K562 (cell line): ENCODE measurements around the gene LMOD1. TPM values are rescaled to one million over a fixed set of nuclear protein-coding genes. Genes with fewer than 3 reads are reported as not detected.

ENCODE experiments used
- ATAC-seq: fragments of 200-7000 bp; cut with Tn5 transposase; 3 replicates; pipeline ENCODE4 v1.9.1; 2020; ENCODE audit warnings: moderate library complexity
- BruUV-seq: library from RNA; stranded (reverse); fragments of 400-500 nt; replicated peaks from 2 replicates; lab custom pipeline; 2021; lab: Mats Ljungman, UMichigan
- CTCF ChIA-PET: fragments of 300-600 bp; formaldehyde crosslinking; extraction: SDS; loops from one replicate; lab custom pipeline; 2021; ENCODE audit warnings: low intra/inter-chr PET ratio; lab: Yijun Ruan, JAX
- POLR2A ChIA-PET: fragments of 300-600, 350-650 bp; sonication (Branson Sonifier 250); formaldehyde crosslinking; extraction: SDS; loops from one replicate; lab custom pipeline; 2021; ENCODE audit warnings: antibody characterized with exemption, inconsistent platforms; lab: Yijun Ruan, JAX
- DNase-seq, 4 experiments: peaks; one replicate each; pipeline versions ENCODE4 v3.0.0 to v3.0.0-alpha.2; 2011 to 2018; ENCODE audit warnings: low spot score in 3 of 4, mixed read lengths in 3 of 4; ENCODE audit errors: extremely low read depth in 1 of 4
- FAIRE-seq: peaks from 2 replicates; lab custom pipeline; 2011; peaks lifted over from hg19 to GRCh38; lab: Jason Lieb, UNC
- H2AFZ ChIP-seq: 2 replicates; pipeline ENCODE4 v1.6.0; 2011; ENCODE audit warnings: low read depth, low read length, control low read depth, inconsistent platforms
- H3K27ac ChIP-seq: fragments of 200-600 bp; 3 replicates; pipeline ENCODE4 v1.8.0; 2011; ENCODE audit warnings: low read depth, mild to moderate bottlenecking, control low read depth, inconsistent platforms, low read length, moderate library complexity, mixed read lengths; ENCODE audit errors: extremely low read depth
- H3K27me3 ChIP-seq, 2 experiments: fragments of 300-600 bp in 1 of 2; 2 replicates in 1 of 2; 3 replicates in 1 of 2; pipeline versions ENCODE4 v1.6.0 to v1.8.0; 2011; ENCODE audit warnings: inconsistent platforms in 2 of 2, low read length in 2 of 2, mild to moderate bottlenecking in 1 of 2, mixed read lengths in 1 of 2, moderate library complexity in 1 of 2; ENCODE audit not compliant: control insufficient read depth in 2 of 2, insufficient read depth in 2 of 2
- H3K36me3 ChIP-seq: fragments of 300-600 bp; 3 replicates; pipeline ENCODE4 v1.8.0; 2011; ENCODE audit warnings: mild to moderate bottlenecking, low read length, inconsistent platforms; ENCODE audit not compliant: control insufficient read depth, insufficient read depth
- H3K4me1 ChIP-seq, 2 experiments: fragments of 200-600 bp in 1 of 2; replicated peaks in 1 of 2; 2 replicates in 1 of 2; 3 replicates in 1 of 2; pipeline versions ENCODE4 v1.5.1 to v1.8.0; 2011; ENCODE audit warnings: inconsistent platforms in 2 of 2, low read length in 2 of 2, mild to moderate bottlenecking in 1 of 2, mixed read lengths in 1 of 2, moderate library complexity in 1 of 2; ENCODE audit not compliant: control insufficient read depth in 2 of 2, insufficient read depth in 2 of 2
- H3K4me2 ChIP-seq: 2 replicates; pipeline ENCODE4 v1.6.1; 2011; ENCODE audit warnings: low read length, control low read depth, inconsistent platforms, mixed read lengths; ENCODE audit not compliant: insufficient read depth
- H3K4me3 ChIP-seq: fragments of 200-600 bp; sonication (generic), shearing (Covaris generic); 2 replicates; pipeline ENCODE4 v1.5.1; 2016; ENCODE audit warnings: control low read depth, inconsistent platforms
- H3K79me2 ChIP-seq: fragments of 200-600 bp; 3 replicates; pipeline ENCODE4 v1.8.0; 2011; ENCODE audit warnings: low read length, inconsistent platforms; ENCODE audit not compliant: control insufficient read depth, insufficient read depth
- H3K9ac ChIP-seq, 2 experiments: 2 replicates each; pipeline versions ENCODE4 v1.6.0 to v1.6.1; 2011; ENCODE audit warnings: low read depth in 2 of 2, low read length in 2 of 2, control low read depth in 1 of 2, inconsistent platforms in 1 of 2, mild to moderate bottlenecking in 1 of 2, mixed read lengths in 1 of 2; ENCODE audit not compliant: insufficient read depth in 1 of 2
- H3K9me1 ChIP-seq: one replicate; pipeline ENCODE4 v1.6.0; 2011; ENCODE audit warnings: inconsistent platforms, mild to moderate bottlenecking, low read length, moderate library complexity; ENCODE audit not compliant: control insufficient read depth, insufficient read depth
- H3K9me3 ChIP-seq: replicated peaks from 2 replicates; pipeline ENCODE4 v1.5.1; 2011; ENCODE audit warnings: low read depth, low read length, inconsistent platforms; ENCODE audit not compliant: control insufficient read depth, insufficient read depth
- H4K20me1 ChIP-seq: replicated peaks from 2 replicates; pipeline ENCODE4 v1.6.1; 2011; ENCODE audit warnings: low read length, inconsistent platforms, mixed read lengths; ENCODE audit not compliant: control insufficient read depth, insufficient read depth
- BRD4 ChIP-seq: fragments of 200-600 bp; sonication (generic); IDR thresholded peaks from 2 replicates; pipeline ENCODE4 v1.6.1; 2017; ENCODE audit warnings: inconsistent platforms
- FIP1L1 ChIP-seq: fragments of 200-400 bp; formaldehyde crosslinking; IDR thresholded peaks from 2 replicates; pipeline ENCODE4 v1.6.1; 2018; ENCODE audit warnings: mild to moderate bottlenecking, low read depth, low read length; ENCODE audit not compliant: poor library complexity, severe bottlenecking
- HIVEP1 ChIP-seq: fragments of 250-450 bp; sonication (Bioruptor Pico); IDR thresholded peaks from 2 replicates; pipeline ENCODE4 v1.4.0; 2020; ENCODE audit warnings: mild to moderate bottlenecking
- NELFE ChIP-seq: IDR thresholded peaks from 2 replicates; pipeline ENCODE4 v1.6.1; 2011; ENCODE audit warnings: mild to moderate bottlenecking; ENCODE audit not compliant: insufficient read depth, insufficient read length
- NFRKB ChIP-seq: fragments of 450-650 bp; IDR thresholded peaks from 2 replicates; pipeline ENCODE4 v1.6.1; 2016; ENCODE audit warnings: low read depth
- NRF1 ChIP-seq, 2 experiments: fragments of 450-650 bp; IDR thresholded peaks in 1 of 2; conservative IDR thresholded peaks in 1 of 2; 2 replicates each; pipeline ENCODE4 v1.6.1; 2014; ENCODE audit warnings: mild to moderate bottlenecking in 2 of 2
- PHF8 ChIP-seq: fragments of 200-600 bp; sonication (generic); IDR thresholded peaks from 2 replicates; pipeline ENCODE4 v1.6.1; 2012; ENCODE audit warnings: mixed run types, mild to moderate bottlenecking, inconsistent platforms, low read length, moderate library complexity, borderline replicate concordance
- POLR2AphosphoS5 ChIP-seq: IDR thresholded peaks from 2 replicates; pipeline ENCODE4 v1.6.1; 2011; ENCODE audit warnings: mild to moderate bottlenecking, low read depth, low read length, moderate library complexity; ENCODE audit not compliant: control insufficient read depth, insufficient read depth
- ZNF263 ChIP-seq: sonication (generic); formaldehyde crosslinking; IDR thresholded peaks from 2 replicates; pipeline ENCODE4 v1.8.0; 2022; ENCODE audit warnings: mild to moderate bottlenecking, missing genetic modification reagents, borderline replicate concordance
- ZNF778 ChIP-seq: fragments of 450-650 bp; formaldehyde crosslinking; IDR thresholded peaks from 2 replicates; pipeline ENCODE4 v1.4.0; 2020; ENCODE audit warnings: mild to moderate bottlenecking, moderate library complexity
- ZNF780A ChIP-seq: fragments of 250-450 bp; sonication (Bioruptor Pico); IDR thresholded peaks from 2 replicates; pipeline ENCODE4 v1.5.0; 2021; ENCODE audit warnings: mild to moderate bottlenecking
- whole genome bisulfite sequencing: fragments of 100-300 bp; shearing (Covaris generic); methylation state at CpG from one replicate; pipeline ENCODE4 v1.1.6; 2016; ENCODE audit warnings: low coverage, mixed read lengths; ENCODE audit not compliant: insufficient coverage; ENCODE audit errors: missing lambda C conversion rate; 5-methylcytosine and 5-hydroxymethylcytosine counted together
- in situ Hi-C: fragments of 300-500 bp; cut with MboI; formaldehyde crosslinking; loops from 4 replicates; pipeline ENCODE4 v1.15.0; 2018; ENCODE audit warnings: inconsistent platforms, mixed read lengths
- intact Hi-C: fragments of 100-400 bp; cut with micrococcal nuclease; formaldehyde crosslinking; loops from 2 replicates; pipeline ENCODE4 v1.14.2; 2022
- polyA plus RNA-seq, 8 experiments: library from polyadenylated mRNA; depleted of rRNA in 4 of 8; stranded (reverse) in 5 of 8; unstranded in 3 of 8; fragments of >200 nt; fragmentation: Nextera tagmentation in 2 of 8; fragmentation: Illumina TruSeq in 1 of 8; extraction: Ambion mirVana in 2 of 8; extraction: Trizol in 1 of 8; gene quantifications; 2 replicates each; pipeline versions ENCODE4 v1.2.1 to v1.2.3, GENCODE V29; 2011 to 2014; ENCODE audit warnings: inconsistent platforms in 1 of 8, missing spikeins in 1 of 8
- total RNA-seq, 7 experiments: library from RNA; depleted of rRNA in 6 of 7; stranded (reverse); fragments of >200 nt in 6 of 7; fragmentation: Illumina TruSeq in 2 of 7; extraction: Trizol in 2 of 7; gene quantifications; 2 replicates each; pipeline versions ENCODE4 v1.2.1 to v1.2.3, GENCODE V29; 2011 to 2021; ENCODE audit warnings: low replicate concordance in 1 of 7
- TF ChIP-seq, protein P1 (sequence below): fragments of 250-450 bp; sonication (Bioruptor Pico); IDR thresholded peaks from 2 replicates; pipeline ENCODE4 v1.4.0; 2020; ENCODE audit warnings: mild to moderate bottlenecking, moderate library complexity
- TF ChIP-seq, protein P2 (sequence below): sonication (generic); formaldehyde crosslinking; IDR thresholded peaks from 2 replicates; pipeline ENCODE4 v1.9.0; 2022; ENCODE audit warnings: mild to moderate bottlenecking, missing genetic modification reagents
- TF ChIP-seq, protein P3 (sequence below), 2 experiments: fragments of 450-650 bp in 1 of 2; sonication (generic) in 1 of 2; formaldehyde crosslinking; conservative IDR thresholded peaks; 2 replicates each; pipeline versions ENCODE4 v1.4.0 to v1.8.1; 2020 to 2022; ENCODE audit warnings: mild to moderate bottlenecking in 1 of 2, missing genetic modification reagents in 1 of 2

Gene LMOD1
- total and polyA plus RNA-seq, 9 of the 15 experiments (the other 6 are each of a cell fraction or from before 2014, with no cell fraction given) = 0.03 to 0.54 (median 0.38) TPM; not detected in 1

DNA sequence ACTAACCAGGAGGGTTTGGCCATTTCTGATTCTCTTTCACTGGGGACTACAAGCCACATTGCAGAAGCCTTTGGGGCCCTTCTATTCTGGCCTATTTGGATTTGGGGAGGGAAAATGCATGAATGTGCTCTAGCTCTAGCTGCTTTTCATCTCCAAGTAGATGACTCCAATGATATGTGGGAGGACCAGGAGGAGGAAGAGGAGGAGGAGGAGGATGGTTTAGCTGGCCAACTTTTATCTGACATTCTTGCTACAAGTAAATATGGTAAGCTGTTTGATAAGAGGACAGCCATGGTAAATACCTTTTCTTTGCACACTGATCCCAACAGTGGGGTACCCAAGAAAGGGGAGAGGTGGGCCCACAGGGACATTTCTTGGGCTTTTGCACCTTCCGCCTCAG lies 71.7 kb downstream of the LMOD1 start:
- Histone ChIP-seq H3K4me1 (no peaks in the 10 kb centered on the region), H3K79me2 (no peaks in the 10 kb centered on the region), H3K4me2 (no peak overlapping the region), H3K27ac (no peak overlapping the region)
- ATAC-seq = no peak
- 100% methylated on average over 1 of the region's 1 CpG for WGBS
- TF ChIP-seq ZNF263 = peak; percentile 78; the same call in 1 of the 2 replicates
- peak; percentile 10; the same call in 1 of the 2 replicates for TF ChIP-seq POLR2AphosphoS5
- TF ChIP-seq HIVEP1 (CRISPR knock-in tag) = no peak
- TF ChIP-seq, all 486 proteins: peak for 2
- Histone ChIP-seq H3K27me3 (no peaks in the 10 kb centered on the region), H3K9ac (no peak overlapping the region), H3K9me1 (no peaks in the 10 kb centered on the region), H3K36me3 (peaks cover 80% of the 10 kb centered on the region), H2AFZ (no peak overlapping the region), H4K20me1 (peaks cover 4% of the 10 kb centered on the region), H3K4me3 (no peak overlapping the region), H3K9me3 (no peaks in the 10 kb centered on the region)
- no TSS peak for BruUV-seq
- intact Hi-C loops (no loop called here), in situ Hi-C loops (no loop called here)
- ChIA-PET POLR2A (interaction anchor here (0.6 to 1.7 kb wide), 8 partner anchors 9 to 334 kb away, joined by 3 to 9 read pairs (median 4); partner anchors contain the start of gene IPO9), CTCF (no interaction called here)
- DNase-seq (no peak), FAIRE-seq (no peak)

DNA sequence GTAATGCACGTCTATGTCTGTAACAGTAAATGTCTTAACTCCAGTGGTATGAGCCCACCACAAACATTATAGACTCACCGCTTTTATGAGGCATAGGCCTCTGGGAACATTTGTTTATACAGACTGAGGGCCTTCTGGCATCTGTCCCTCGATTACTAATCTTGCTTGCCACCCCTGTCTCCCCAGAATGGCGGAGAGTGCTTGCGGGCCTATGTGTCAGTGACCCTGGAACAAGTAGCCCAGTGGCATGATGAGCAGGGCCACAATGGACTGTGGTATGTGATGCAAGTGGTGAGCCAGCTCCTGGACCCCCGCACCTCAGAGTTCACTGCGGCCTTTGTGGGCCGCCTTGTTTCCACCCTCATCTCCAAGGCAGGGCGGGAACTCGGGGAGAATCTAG lies 76.0 kb downstream of the LMOD1 start:
- Histone ChIP-seq H3K9me1 (no peaks in the 10 kb centered on the region), H3K4me1 (no peaks in the 10 kb centered on the region), H3K9ac (no peak overlapping the region; a peak in 1 of 4 replicates), H3K79me2 (no peaks in the 10 kb centered on the region), H3K27me3 (no peaks in the 10 kb centered on the region), H3K4me2 (no peak overlapping the region), H2AFZ (no peak overlapping the region), H3K27ac (no peak overlapping the region), H3K4me3 (no peak overlapping the region), H3K36me3 (peaks cover 91% of the 10 kb centered on the region), H3K9me3 (no peaks in the 10 kb centered on the region), H4K20me1 (no peaks in the 10 kb centered on the region)
- ChIA-PET CTCF (no interaction called here), POLR2A (no interaction called here)
- no peak for FAIRE-seq
- in situ Hi-C loops (no loop called here), intact Hi-C loops (no loop called here)
- WGBS = 93% methylated on average over 10 of the region's 10 CpGs
- BruUV-seq = no TSS peak
- ATAC-seq = no peak
- DNase-seq = no peak
- TF ChIP-seq, protein P1, sequence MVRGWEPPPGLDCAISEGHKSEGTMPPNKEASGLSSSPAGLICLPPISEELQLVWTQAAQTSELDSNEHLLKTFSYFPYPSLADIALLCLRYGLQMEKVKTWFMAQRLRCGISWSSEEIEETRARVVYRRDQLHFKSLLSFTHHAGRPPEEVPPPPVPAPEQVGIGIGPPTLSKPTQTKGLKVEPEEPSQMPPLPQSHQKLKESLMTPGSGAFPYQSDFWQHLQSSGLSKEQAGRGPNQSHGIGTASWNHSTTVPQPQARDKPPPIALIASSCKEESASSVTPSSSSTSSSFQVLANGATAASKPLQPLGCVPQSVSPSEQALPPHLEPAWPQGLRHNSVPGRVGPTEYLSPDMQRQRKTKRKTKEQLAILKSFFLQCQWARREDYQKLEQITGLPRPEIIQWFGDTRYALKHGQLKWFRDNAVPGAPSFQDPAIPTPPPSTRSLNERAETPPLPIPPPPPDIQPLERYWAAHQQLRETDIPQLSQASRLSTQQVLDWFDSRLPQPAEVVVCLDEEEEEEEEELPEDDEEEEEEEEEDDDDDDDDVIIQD (CRISPR knock-in tag) = no peak
- TF ChIP-seq NFRKB = no peak
- no peak for TF ChIP-seq ZNF780A (CRISPR knock-in tag)
- no peak for TF ChIP-seq BRD4
- no peak for TF ChIP-seq ZNF778
- no peak for TF ChIP-seq FIP1L1
- TF ChIP-seq, protein P2, sequence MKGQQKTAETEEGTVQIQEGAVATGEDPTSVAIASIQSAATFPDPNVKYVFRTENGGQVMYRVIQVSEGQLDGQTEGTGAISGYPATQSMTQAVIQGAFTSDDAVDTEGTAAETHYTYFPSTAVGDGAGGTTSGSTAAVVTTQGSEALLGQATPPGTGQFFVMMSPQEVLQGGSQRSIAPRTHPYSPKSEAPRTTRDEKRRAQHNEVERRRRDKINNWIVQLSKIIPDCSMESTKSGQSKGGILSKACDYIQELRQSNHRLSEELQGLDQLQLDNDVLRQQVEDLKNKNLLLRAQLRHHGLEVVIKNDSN = no peak
- TF ChIP-seq, protein P3, sequence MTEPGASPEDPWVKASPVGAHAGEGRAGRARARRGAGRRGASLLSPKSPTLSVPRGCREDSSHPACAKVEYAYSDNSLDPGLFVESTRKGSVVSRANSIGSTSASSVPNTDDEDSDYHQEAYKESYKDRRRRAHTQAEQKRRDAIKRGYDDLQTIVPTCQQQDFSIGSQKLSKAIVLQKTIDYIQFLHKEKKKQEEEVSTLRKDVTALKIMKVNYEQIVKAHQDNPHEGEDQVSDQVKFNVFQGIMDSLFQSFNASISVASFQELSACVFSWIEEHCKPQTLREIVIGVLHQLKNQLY (CRISPR knock-in tag; conservative IDR thresholded peaks at IDR 0.05) = no peak
- no peak for TF ChIP-seq PHF8
- no peak for TF ChIP-seq NRF1 (conservative IDR thresholded peaks at IDR 0.05 in 1 of 2, IDR thresholded peaks at IDR 0.05 in 1 of 2)
- TF ChIP-seq NELFE = no peak
